ENCODE results near the gene IRF5. TPM values are rescaled to one million over a fixed set of nuclear protein-coding genes. Genes with fewer than 3 reads are reported as not detected.

The IRF5 gene, protein sequence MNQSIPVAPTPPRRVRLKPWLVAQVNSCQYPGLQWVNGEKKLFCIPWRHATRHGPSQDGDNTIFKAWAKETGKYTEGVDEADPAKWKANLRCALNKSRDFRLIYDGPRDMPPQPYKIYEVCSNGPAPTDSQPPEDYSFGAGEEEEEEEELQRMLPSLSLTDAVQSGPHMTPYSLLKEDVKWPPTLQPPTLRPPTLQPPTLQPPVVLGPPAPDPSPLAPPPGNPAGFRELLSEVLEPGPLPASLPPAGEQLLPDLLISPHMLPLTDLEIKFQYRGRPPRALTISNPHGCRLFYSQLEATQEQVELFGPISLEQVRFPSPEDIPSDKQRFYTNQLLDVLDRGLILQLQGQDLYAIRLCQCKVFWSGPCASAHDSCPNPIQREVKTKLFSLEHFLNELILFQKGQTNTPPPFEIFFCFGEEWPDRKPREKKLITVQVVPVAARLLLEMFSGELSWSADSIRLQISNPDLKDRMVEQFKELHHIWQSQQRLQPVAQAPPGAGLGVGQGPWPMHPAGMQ
- 1.2 and 1.8 TPM in 2 replicates for total RNA-seq (2022)
- percentile 31 among the genes with signal in this experiment for Bru-seq, nascent RNA
- BruChase-seq, experiment 1, labeled RNA remaining after a 2-hour chase, result percentile 28 among the genes with signal in this experiment
- BruChase-seq, experiment 2, labeled RNA remaining after a 6-hour chase, result percentile 27 among the genes with signal in this experiment
- long read RNA-seq, partial matches to known transcripts, result 1 of 4 reads
- long read RNA-seq, other reads (novel, unspliced or antisense), result 2 of 4 reads

DNA sequence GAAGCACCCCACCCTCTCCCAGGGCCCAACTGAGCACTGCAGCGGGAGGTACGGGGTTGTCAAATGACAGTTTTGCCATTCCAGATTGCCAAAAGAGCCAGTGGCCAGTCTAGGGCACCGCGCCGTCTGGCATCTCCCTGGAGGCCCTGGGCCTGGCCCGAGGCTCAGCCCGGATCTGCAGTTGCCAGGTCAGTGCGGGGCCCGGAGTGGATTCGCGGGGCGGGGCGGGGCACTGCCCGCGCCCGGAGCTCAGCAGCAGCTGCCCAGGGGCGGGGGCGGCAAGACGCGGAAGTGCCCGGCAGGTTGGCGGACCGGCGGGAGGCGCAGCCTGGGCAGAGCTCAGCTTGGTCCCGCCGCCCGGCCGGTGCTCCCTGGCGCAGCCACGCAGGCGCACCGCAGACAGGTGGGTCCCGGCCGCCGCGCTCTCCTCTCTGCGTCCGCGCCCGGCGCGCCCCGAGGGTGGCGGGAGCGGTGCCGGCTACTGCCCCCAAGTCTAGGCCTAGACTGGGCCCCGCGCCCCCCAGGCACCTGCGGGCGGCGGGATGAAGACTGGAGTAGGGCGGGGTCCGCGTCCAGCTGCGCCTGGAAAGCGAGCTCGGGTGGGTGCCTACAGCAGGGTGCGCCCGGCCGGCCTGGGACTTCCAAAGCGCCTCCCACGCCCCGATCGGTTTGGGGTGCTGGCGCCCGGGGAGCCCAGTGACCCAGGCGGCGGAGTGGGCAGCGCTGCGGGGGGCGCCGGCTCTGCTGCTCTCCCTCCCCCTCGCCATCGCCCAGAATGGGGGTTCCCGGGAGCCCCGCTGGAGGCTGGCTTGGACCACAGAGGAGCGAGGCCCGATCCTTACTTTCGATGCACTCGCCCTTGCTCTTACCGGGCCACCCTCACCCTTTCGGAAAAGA is at the start of gene IRF5:
IRF5 (plus strand) TSS at position 281 of the 897 bp plus-strand sequence. CDS start 4,155 bp downstream, outside the sequence.
- H3K27ac Mint-ChIP-seq (ENCODE audit: unreplicated experiment), result no peak within 1 kb of the TSS
- intact Hi-C loops (cut with micrococcal nuclease; ENCODE audit: unreplicated experiment), result no loop called here
- ChIA-PET CTCF (no interaction called here), POLR2A (no interaction called here)
- H3K4me3 Mint-ChIP-seq (ENCODE audit: unreplicated experiment), result peak within 1 kb of the TSS; percentile 68
- H3K4me3 ChIP-seq (ENCODE audit: low read depth, low read length), result peak within 1 kb of the TSS; percentile 47
- H3K4me1 Mint-ChIP-seq (ENCODE audit: low read depth, unreplicated experiment), result peaks cover 14% of the 10 kb centered on the region
- BruUV-seq (replicated peaks), result no TSS peak
- no peaks in the 10 kb centered on the region for H3K27me3 ChIP-seq (replicated peaks; ENCODE audit: control insufficient read depth, insufficient read depth, low read length)
- H3K9me3 ChIP-seq, result no peaks in the 10 kb centered on the region
- TF ChIP-seq, protein P1, sequence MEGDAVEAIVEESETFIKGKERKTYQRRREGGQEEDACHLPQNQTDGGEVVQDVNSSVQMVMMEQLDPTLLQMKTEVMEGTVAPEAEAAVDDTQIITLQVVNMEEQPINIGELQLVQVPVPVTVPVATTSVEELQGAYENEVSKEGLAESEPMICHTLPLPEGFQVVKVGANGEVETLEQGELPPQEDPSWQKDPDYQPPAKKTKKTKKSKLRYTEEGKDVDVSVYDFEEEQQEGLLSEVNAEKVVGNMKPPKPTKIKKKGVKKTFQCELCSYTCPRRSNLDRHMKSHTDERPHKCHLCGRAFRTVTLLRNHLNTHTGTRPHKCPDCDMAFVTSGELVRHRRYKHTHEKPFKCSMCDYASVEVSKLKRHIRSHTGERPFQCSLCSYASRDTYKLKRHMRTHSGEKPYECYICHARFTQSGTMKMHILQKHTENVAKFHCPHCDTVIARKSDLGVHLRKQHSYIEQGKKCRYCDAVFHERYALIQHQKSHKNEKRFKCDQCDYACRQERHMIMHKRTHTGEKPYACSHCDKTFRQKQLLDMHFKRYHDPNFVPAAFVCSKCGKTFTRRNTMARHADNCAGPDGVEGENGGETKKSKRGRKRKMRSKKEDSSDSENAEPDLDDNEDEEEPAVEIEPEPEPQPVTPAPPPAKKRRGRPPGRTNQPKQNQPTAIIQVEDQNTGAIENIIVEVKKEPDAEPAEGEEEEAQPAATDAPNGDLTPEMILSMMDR (IDR thresholded peaks at IDR 0.05; ENCODE audit: insufficient read depth in 1 of 2, low read depth in 1 of 2, low read length in 1 of 2, severe bottlenecking in 1 of 2, unreplicated experiment in 1 of 2), result no peak
- H3K27me3 Mint-ChIP-seq (ENCODE audit: insufficient read depth, unreplicated experiment), result peaks cover 8% of the 10 kb centered on the region
- H3K36me3 Mint-ChIP-seq (ENCODE audit: insufficient read depth, unreplicated experiment), result peaks cover 6% of the 10 kb centered on the region
- no peaks in the 10 kb centered on the region for H3K36me3 ChIP-seq (ENCODE audit: control insufficient read depth, insufficient read depth, low read length)
- DNase-seq, result peak in 1 of 2 experiments; percentile 51
- H3K9me3 Mint-ChIP-seq (ENCODE audit: unreplicated experiment), result no peaks in the 10 kb centered on the region
- peaks cover 8% of the 10 kb centered on the region for H3K4me1 ChIP-seq

DNA sequence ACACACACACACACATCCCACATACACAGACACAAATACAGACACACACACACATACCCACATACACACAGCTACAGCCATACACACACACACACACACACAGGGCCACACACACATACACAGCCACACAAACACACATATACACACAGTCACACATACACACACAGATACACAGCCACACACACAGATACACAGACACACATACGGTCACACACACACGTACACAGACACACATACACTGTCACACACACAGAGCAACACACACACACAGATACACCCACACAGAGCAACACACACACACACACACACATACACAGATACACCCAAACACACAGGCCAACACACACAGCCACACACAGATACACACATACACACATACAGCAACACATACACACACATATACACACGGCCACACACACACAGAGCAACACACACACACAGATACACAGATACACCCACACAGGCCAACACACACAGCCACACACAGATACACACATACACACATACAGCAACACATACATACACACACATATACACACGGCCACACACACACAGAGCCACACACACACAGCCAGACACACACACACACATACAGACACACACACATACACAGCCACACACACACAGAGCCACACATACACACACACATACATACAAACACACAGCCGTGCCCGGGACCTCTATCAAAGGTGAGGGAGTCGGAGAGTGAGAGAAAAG is 49.5 kb upstream of the IRF5 start:
- H3K36me3 ChIP-seq (ENCODE audit: control insufficient read depth, insufficient read depth, low read length), result no peaks in the 10 kb centered on the region
- no peaks in the 10 kb centered on the region for H3K4me1 Mint-ChIP-seq (ENCODE audit: low read depth, unreplicated experiment)
- H3K27me3 ChIP-seq (replicated peaks; ENCODE audit: control insufficient read depth, insufficient read depth, low read length), result no peaks in the 10 kb centered on the region
- H3K9me3 ChIP-seq, result no peaks in the 10 kb centered on the region
- H3K4me3 Mint-ChIP-seq (ENCODE audit: unreplicated experiment), result no peak overlapping the region
- H3K4me1 ChIP-seq, result peaks cover 12% of the 10 kb centered on the region
- no peak for DNase-seq
- H3K4me3 ChIP-seq (ENCODE audit: low read depth, low read length), result no peak overlapping the region
- intact Hi-C loops (cut with micrococcal nuclease; ENCODE audit: unreplicated experiment), result loop anchor here (10.0 kb wide), 1 partner anchor 283 kb away; no protein-coding TSS in a partner anchor
- H3K36me3 Mint-ChIP-seq (ENCODE audit: insufficient read depth, unreplicated experiment), result no peaks in the 10 kb centered on the region
- no peaks in the 10 kb centered on the region for H3K9me3 Mint-ChIP-seq (ENCODE audit: unreplicated experiment)
- no peaks in the 10 kb centered on the region for H3K27me3 Mint-ChIP-seq (ENCODE audit: insufficient read depth, unreplicated experiment)
- TF ChIP-seq, protein P1 (IDR thresholded peaks at IDR 0.05; ENCODE audit: insufficient read depth in 1 of 2, low read depth in 1 of 2, low read length in 1 of 2, severe bottlenecking in 1 of 2, unreplicated experiment in 1 of 2), result no peak
- CTCF ChIA-PET, result interaction anchor here (0.6 kb wide), 2 partner anchors 55 to 203 kb away, joined by 5 to 10 read pairs; no protein-coding TSS in a partner anchor
- BruUV-seq (replicated peaks), result no TSS peak
- POLR2A ChIA-PET, result no interaction called here
- no peak overlapping the region for H3K27ac Mint-ChIP-seq (ENCODE audit: unreplicated experiment)

All from Caco-2 (cell line).